Measurements from ENCODE around the gene MID2.
"Not testable (repeated sequence)": the region's sequence is repeated elsewhere in the genome, so short reads cannot be mapped to it uniquely, and the experiment has no call there.

MID2 gene

DNA sequence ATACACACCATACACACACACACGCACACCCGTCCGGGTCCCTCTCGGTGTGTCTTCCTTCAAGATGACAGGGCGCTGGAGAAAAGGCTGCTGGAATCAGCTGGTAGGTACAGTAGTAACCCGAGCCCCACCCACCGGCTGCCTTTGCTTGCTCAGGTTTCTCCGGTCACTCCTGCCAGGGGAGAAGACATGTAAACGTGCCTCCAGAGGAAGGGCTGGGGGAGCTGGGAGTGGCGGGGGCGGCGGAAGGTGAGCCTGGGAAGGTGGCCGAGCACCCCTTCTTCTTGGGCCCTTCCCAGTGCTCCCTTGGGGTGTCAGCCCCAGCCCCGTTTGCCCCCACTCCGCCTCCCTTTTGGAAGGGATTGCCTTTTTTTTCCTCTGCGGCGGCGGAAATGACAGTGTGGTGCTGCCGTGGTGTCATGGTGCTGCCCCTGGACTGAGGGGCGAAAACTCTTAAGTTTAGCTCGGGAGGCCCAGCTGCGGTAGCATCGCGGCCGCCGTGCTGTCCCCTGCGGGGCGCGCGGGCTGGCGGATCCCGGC lies at the start of gene MID2:
Gene MID2 (plus strand): TSS at position 169 of the 540 bp plus-strand sequence. CDS start 561 bp downstream, outside the sequence.
- FAIRE-seq, result no peak

GRCh38 chrX:107776649-107777535 lies 48.8 kb upstream of the MID2 start:
- FAIRE-seq, result peak; percentile 98

GRCh38 chrX:107777536-107777832 lies 48.2 kb upstream of the MID2 start, which contains the start of gene NCBP2L:
TSS of gene NCBP2L (plus strand) at chrX:107777733. CDS start at chrX:107794221, 16,488 bp downstream.
- no peak for FAIRE-seq

GRCh38 chrX:107780525-107780924 lies 45.1 kb upstream of the MID2 start:
- no peak for FAIRE-seq

DNA sequence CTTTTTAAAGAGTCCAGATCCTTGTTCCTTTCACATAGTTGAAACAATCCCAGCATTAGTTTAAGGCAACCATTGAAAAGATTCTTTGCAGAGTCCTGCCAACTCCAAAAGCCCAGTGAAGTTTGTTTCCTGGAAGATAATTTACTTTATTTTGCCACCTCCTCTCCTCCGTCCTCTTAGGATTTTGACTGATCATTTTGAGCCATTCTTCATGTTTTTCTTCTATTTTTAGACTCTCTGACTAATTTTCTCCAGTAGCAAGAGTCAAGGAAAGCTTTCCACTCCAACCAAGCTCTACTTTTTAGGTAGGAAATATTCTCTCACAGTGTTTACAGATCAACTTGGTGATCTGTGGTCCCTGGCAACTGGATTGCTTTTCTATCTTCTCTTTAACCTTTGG lies 37.8 kb upstream of the MID2 start:
- FAIRE-seq, result no peak

DNA sequence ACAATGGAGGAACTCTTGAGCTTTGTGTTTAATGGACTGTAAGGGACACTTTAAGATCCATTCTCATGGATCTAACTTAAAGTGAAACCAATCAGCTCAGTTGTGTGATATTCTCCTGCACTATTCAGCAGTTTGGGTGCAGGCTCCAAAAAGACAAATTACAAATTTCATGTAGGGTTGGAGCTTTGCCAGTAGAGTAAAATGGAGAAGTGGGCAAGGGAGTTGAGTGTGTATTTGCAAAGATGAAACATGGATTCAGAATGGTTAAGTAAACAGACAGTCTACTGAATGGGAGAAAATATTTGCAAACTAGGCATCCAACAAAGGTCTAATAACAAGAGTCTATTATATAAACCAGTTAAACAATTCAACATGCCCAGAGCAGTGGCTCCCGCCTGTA lies 21.2 kb upstream of the MID2 start:
- FAIRE-seq, result no peak

- no peak for FAIRE-seq
Measured at GRCh38 chrX:107805179-107805578, 20.5 kb upstream of the MID2 start.

GRCh38 chrX:107810053-107810452 lies 15.6 kb upstream of the MID2 start:
- FAIRE-seq, result not testable (repeated sequence)

DNA sequence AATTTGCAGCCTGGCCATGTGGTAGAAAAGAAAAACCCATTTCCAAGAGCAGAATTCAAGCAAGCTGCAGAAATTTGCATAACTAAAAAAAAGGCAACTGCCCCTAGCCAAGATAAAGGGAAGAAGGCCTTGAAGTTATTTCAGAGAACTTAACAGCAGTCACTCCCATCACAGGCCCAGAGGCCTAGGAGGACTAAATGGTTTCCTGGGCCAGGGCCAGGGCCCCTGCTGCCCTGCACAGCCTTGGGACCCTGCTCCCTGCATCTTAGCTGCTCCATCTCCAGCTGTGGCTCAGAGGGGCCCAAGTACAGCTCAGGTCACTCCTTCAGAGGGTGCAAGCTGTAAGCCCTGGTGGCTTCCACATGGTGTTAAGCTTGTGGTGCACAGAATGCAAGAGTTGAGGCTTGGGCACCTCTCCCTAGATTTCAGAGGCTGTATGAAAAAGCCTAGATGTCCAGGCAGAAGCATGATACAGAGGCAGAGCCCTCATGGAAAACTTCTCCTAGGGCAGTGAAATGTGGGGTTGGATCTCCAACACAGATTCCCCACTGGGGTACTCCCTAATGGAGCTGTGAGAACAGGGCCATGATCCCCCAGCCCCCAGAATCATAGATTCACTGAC lies 6.7 kb upstream of the MID2 start:
- no peak for FAIRE-seq

- FAIRE-seq, result no peak
Measured at GRCh38 chrX:107823042-107823441, 2.6 kb upstream of the MID2 start.

GRCh38 chrX:107823456-107823855 lies 2.2 kb upstream of the MID2 start:
- no peak for FAIRE-seq

GRCh38 chrX:107826238-107827029 lies 768 bp downstream of the MID2 start:
- FAIRE-seq, result no peak

DNA sequence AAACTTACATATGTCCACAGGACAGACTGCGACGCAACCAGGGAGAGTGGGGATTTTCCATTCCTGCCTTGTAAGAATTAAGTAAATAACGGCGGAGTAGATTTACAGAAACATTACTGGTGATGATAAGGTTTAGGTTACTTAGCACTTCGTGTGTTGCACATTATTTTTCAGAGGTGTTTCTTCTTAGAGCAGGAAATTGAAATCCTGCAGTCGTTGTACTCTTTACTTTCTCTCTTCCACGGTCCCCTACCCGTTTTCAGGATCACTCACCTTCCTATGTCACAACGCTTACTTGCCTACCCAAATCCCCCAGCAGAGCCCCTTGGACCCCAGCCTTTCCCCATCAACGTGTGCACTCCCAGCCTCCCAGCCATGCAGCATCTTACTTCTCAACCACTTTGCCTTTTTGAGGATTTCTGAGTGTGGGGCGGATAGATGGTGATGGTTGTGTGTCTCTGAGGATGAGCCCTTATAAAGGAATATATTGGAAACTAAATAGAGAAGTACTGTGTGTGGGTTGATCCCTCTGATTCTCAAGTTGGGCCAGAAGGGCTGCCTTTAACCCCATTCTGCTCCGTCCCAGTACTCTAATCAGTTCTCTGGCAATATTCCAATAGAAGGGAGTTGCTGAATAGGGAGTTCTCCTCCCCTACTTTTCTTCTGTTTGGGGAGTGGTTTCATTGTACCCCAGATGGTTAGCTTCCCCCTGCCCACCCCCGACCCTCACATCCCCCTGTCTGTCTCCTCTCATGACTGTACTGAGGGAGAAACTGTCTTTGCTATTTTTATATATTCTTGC lies 1.6 kb downstream of the MID2 start:
- FAIRE-seq, result no peak

DNA sequence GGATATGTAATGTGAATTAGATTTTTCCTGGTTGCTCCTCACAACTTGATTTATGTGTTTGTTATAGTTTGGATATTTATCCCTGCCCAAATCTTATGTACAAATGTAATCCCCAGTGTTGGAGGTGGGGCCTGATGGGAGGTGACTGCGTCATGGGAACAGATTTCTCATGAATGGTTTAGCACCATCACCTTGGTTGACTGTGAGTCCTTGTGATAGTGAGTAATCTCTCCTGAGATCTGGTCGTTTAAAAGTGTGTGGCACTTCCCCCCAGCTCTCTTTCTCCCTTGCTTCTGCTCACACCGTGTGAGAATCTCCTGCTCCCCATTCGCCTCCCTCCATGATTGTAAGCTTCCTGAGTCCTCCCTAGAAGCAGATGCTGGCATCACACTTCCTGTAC lies 2.2 kb downstream of the MID2 start:
- no peak for FAIRE-seq

DNA sequence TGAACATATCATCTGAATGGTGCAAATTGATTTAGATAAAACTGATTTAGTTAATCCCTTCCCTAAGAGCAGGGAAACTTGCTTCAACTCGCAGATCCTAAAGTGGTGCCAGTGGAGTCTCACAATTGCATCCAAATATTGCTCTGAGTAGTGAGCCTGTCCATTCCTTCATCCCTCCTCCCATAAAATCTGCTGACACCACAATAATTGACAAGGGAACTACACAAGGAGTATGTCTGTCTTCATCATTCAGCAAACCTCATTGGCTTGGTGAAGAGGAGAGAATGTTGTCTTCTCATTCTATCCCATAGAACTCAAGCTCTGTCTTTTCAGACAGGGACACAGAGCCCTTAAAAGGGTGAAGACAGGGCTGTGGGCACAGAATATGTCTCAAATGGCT lies 4.2 kb downstream of the MID2 start:
- no peak for FAIRE-seq

DNA sequence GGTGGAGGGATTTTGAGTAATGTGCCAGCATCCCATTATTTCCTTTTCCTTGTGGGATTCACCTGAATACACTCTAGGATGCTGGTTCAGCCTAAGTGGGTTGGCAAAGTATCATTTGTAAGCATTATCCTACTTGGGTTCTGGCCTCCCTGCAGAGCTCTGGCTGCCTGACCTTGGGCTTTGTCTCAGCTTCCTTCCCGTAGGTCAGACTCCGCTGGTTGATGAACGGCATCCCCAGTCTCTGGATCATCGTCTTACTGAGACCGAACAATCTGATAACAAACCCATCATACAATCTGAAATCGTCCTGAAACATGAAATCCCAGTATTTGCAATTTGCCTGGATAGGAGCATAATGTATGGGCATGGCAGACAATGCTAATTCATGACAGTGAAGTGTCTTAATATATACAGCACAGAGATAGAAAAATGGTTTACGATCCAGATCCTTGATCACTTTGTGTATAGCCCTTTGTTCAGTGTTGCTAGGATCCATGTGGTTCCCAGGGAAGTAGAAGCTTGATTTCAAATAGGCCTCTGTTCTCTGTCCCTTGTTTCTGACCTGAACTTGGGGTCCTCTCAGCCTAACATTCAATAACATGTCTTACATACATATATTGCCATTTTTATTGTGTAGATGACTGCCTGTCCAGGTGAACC lies 5.5 kb downstream of the MID2 start:
- FAIRE-seq, result no peak

DNA sequence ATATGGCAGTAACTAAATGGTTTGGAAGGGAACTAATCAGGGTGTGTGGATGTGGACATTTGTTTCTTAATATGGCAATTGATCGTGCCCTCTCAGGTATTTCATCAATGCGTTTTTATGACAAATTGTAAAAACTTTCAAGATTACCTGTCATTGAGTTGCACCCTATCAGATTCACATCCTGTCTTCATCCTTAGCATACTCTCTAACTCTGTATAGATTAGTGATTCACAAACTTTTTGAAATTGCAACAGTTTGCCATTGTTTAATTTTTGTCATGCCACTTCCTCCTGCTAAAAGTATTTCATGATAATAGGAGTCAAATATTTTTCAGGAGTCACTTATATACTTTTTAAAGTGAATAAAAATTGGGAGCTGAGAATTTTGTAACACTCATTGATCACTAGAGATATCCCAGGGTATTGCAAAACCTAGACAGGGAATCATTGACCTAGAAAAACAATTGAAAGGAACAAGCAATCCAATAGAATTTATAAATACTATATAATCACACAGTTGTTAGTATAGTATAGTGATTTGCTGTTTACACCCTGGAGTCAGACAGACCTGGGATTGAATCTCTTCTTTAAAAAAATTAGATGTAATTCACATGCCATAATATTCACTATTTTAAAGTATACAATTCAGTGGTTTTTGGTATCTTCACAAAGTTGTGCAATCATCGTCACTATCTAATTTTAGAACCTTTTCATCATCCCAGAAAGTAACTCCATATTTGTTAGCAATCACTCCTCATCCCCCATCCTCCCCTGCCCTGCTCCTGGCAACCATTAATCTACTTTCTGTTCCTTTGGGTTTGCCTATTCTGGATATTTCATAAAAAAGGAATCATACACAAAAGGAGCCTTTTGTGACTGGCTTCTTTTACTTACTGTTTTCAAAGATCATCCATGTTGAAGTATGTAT lies 8.9 kb downstream of the MID2 start:
- no peak for FAIRE-seq

DNA sequence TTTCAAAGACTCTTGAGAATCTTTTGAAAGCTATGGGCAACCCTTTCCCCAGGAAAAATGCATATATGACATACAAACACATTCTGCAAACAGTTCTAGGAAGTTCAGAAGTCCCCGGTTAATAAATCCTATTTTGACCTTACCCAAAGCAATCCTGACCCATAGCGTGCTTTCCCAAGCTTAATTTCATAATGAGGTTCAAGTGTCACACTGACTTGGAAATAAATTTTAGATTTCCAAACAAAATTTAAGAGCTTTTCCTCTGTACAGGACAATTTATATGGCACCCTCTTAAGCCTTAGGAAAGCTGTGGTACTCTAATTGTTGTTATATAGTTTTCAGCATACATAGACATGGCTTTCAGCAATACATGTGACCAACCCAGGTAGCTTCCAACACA lies 11.3 kb downstream of the MID2 start:
- no peak for FAIRE-seq

GRCh38 chrX:107840971-107841370 lies 15.3 kb downstream of the MID2 start:
- FAIRE-seq, result no peak

DNA sequence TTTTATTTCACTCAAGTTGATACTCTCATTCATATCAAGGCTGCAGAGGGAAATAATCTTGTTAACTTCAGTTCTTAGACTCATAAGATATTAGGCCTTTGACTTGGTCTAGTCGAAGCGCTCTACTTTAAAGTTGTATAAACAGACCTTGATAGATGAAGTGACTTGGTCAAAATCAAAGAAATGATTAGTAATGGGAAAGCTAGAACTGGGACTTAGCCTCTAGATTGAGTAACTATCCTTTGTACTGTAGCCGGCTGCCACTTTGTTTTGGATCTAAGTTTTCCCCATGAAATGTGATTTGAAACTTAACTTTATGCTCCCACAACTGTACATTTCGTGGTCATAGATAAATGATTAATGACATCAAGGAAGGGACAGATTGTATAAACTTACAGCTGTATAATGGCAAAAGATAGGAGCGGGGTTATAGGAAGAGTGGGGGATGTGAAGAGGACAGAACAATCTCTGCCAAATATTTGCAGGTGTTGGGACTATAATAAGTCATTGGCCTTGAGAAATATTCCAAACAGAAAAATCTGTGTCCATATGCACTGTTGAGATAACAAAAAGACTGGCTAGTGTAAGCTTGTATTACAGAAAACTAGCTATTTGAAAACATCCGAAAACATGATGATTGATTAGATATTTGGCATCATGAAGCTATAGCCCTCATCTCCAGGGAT lies 17.2 kb downstream of the MID2 start:
- no peak for FAIRE-seq
